OCI-LY1 (cell line): ENCODE data around the gene ELL2.

Experiments
- H2AFZ ChIP-seq: fragments of 200-600 bp; sonication (generic), shearing (Covaris generic); 2 replicates; pipeline ENCODE4 v1.6.0; 2014; ENCODE audit warnings: antibody characterized with exemption, mild to moderate bottlenecking, low read length
- H3F3A ChIP-seq: fragments of 200-600 bp; sonication (generic), shearing (Covaris generic); 2 replicates; pipeline ENCODE4 v1.6.0; 2014; ENCODE audit warnings: mild to moderate bottlenecking, antibody characterized with exemption, low read length, moderate library complexity; ENCODE audit not compliant: insufficient read depth
- H3K27ac ChIP-seq: fragments of 200-600 bp; sonication (generic); 2 replicates; pipeline ENCODE4 v1.5.1; 2014; ENCODE audit warnings: low read length, mixed run types, mild to moderate bottlenecking, low read depth; ENCODE audit not compliant: poor library complexity, severe bottlenecking
- H3K27me3 ChIP-seq: fragments of 200-600 bp; sonication (generic); 2 replicates; pipeline ENCODE4 v1.6.0; 2014; ENCODE audit warnings: antibody characterized with exemption, mild to moderate bottlenecking, low read length, moderate library complexity; ENCODE audit not compliant: insufficient read depth
- H3K36me3 ChIP-seq: fragments of 200-600 bp; sonication (generic); 2 replicates; pipeline ENCODE4 v1.6.1; 2014; ENCODE audit warnings: mild to moderate bottlenecking, antibody characterized with exemption, low read length, moderate library complexity, mixed read lengths; ENCODE audit not compliant: insufficient read depth
- H3K4me1 ChIP-seq: fragments of 200-600 bp; sonication (generic); 2 replicates; pipeline ENCODE4 v1.5.1; 2014; ENCODE audit warnings: mild to moderate bottlenecking, low read length, moderate library complexity; ENCODE audit not compliant: insufficient read depth, severe bottlenecking
- H3K4me2 ChIP-seq: fragments of 200-600 bp; sonication (generic), shearing (Covaris generic); 2 replicates; pipeline ENCODE4 v1.6.1; 2014; ENCODE audit warnings: low read length
- H3K4me3 ChIP-seq: fragments of 200-600 bp; sonication (generic); 2 replicates; pipeline ENCODE4 v1.5.1; 2014; ENCODE audit warnings: low read length, low read depth, mild to moderate bottlenecking, mixed read lengths; ENCODE audit not compliant: poor library complexity, severe bottlenecking
- H3K79me2 ChIP-seq: fragments of 200-600 bp; shearing (Covaris generic); 2 replicates; pipeline ENCODE4 v1.6.1; 2016; ENCODE audit warnings: mixed run types, low read length, mixed read lengths; ENCODE audit not compliant: insufficient read depth
- H3K9ac ChIP-seq: fragments of 200-600 bp; sonication (generic), shearing (Covaris generic); 2 replicates; pipeline ENCODE4 v1.6.1; 2014; ENCODE audit warnings: mild to moderate bottlenecking, low read length, mixed read lengths
- H3K9me2 ChIP-seq: fragments of 200-600 bp; sonication (generic), shearing (Covaris generic); 2 replicates; pipeline ENCODE4 v1.6.1; 2014; ENCODE audit warnings: low read depth, mild to moderate bottlenecking, low read length, mixed read lengths
- H3K9me3 ChIP-seq: fragments of 200-600 bp; shearing (Covaris generic); 2 replicates; pipeline ENCODE4 v1.6.1; 2014; ENCODE audit warnings: low read length, mixed read lengths
- H4K20me1 ChIP-seq: fragments of 200-600 bp; sonication (generic), shearing (Covaris generic); 2 replicates; pipeline ENCODE4 v1.6.0; 2016; ENCODE audit warnings: mild to moderate bottlenecking, low read length; ENCODE audit not compliant: insufficient read depth
- EZH2 ChIP-seq: fragments of 200-600 bp; sonication (generic), shearing (Covaris generic); IDR thresholded peaks from 2 replicates; pipeline ENCODE4 v1.8.0; 2017; ENCODE audit warnings: borderline replicate concordance, mixed run types, mild to moderate bottlenecking, antibody characterized with exemption, low read length, moderate library complexity, mixed read lengths
- TF ChIP-seq, protein P1 (sequence below): fragments of 200-600 bp; sonication (generic), shearing (Covaris generic); IDR thresholded peaks from 2 replicates; pipeline ENCODE4 v1.5.1; 2017; ENCODE audit warnings: mild to moderate bottlenecking, antibody characterized with exemption, low read length, moderate library complexity, mixed read lengths

ELL2 gene

DNA sequence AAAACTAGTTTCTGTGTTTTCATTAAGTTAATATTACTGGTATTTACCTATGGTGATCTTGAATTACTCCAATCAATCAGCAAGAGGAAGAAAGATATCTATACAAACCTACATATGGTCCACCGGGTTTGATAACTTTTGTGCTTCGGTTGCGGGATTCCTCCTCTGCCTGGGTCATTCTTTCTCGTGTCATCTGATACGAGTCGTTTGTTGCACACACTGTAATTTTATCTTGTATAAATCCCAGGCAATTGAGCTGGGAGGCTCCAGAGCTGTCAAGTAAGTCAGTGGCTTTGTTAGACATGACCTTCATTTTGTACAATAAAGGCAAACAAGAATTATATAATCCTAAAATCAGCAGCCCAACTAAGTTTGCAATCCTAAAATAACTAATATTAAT is 48.0 kb downstream of the ELL2 start:
- H3K9me3 ChIP-seq, result no peaks in the 10 kb centered on the region
- H3K4me2 ChIP-seq, result no peak overlapping the region
- no peaks in the 10 kb centered on the region for H3K4me1 ChIP-seq
- no peaks in the 10 kb centered on the region for H3K9me2 ChIP-seq
- H3K79me2 ChIP-seq, result no peaks in the 10 kb centered on the region
- TF ChIP-seq EZH2, result no peak
- TF ChIP-seq, protein P1, sequence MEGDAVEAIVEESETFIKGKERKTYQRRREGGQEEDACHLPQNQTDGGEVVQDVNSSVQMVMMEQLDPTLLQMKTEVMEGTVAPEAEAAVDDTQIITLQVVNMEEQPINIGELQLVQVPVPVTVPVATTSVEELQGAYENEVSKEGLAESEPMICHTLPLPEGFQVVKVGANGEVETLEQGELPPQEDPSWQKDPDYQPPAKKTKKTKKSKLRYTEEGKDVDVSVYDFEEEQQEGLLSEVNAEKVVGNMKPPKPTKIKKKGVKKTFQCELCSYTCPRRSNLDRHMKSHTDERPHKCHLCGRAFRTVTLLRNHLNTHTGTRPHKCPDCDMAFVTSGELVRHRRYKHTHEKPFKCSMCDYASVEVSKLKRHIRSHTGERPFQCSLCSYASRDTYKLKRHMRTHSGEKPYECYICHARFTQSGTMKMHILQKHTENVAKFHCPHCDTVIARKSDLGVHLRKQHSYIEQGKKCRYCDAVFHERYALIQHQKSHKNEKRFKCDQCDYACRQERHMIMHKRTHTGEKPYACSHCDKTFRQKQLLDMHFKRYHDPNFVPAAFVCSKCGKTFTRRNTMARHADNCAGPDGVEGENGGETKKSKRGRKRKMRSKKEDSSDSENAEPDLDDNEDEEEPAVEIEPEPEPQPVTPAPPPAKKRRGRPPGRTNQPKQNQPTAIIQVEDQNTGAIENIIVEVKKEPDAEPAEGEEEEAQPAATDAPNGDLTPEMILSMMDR, result no peak
- no peak overlapping the region for H3K4me3 ChIP-seq
- no peak overlapping the region for H3K9ac ChIP-seq
- H3K36me3 ChIP-seq, result no peaks in the 10 kb centered on the region
- no peak overlapping the region for H3K27ac ChIP-seq
- no peaks in the 10 kb centered on the region for H4K20me1 ChIP-seq
- no peaks in the 10 kb centered on the region for H3F3A ChIP-seq
- H3K27me3 ChIP-seq, result no peaks in the 10 kb centered on the region
- no peak overlapping the region for H2AFZ ChIP-seq

DNA sequence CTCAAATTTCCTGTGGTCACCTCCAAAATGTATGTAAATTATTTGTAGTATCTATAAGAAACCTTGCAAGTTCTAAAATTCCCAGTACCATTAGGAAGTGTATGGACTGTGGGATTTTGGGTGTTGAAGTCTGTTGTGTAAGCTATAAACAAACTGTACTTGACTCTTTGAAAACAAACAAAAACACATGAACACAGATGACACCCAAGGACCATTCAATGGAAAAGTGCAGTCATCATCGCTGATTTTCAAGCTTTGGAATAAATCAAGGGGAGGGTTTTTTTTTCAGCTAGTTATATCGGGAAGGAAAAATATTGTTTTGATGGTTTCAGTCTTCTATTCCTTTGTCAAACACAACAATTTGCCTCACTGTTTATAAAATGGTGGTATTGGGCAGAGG is 49.6 kb downstream of the ELL2 start:
- H3K79me2 ChIP-seq, result no peaks in the 10 kb centered on the region

DNA sequence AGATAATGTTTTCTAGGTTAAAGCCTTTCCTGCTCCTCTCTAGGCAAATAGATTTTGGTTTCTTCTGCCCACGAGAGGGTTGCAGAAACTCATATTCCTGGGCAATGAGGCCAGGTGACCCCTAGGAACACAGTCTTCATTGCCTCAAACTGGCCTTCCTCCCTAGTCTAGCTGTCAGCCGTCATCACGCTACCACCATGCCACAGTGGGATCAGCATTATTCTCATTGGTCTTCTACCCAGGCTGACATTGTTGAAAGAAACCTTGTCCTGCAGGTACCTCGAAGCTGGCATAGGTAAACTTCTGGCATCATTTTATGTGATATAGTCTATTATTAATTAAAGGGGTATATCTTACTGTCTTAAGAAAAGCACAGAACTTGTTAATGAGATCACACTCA is 51.1 kb downstream of the ELL2 start:
- Histone ChIP-seq H4K20me1 (no peaks in the 10 kb centered on the region), H3K9me2 (no peaks in the 10 kb centered on the region), H3K36me3 (no peaks in the 10 kb centered on the region), H3K4me1 (no peaks in the 10 kb centered on the region), H3K9ac (no peak overlapping the region), H3K4me2 (no peak overlapping the region), H3K27me3 (no peaks in the 10 kb centered on the region), H3K27ac (no peak overlapping the region), H3K4me3 (no peak overlapping the region), H3F3A (no peaks in the 10 kb centered on the region), H3K79me2 (no peaks in the 10 kb centered on the region), H2AFZ (no peak overlapping the region), H3K9me3 (no peaks in the 10 kb centered on the region)
- TF ChIP-seq EZH2, result no peak
- TF ChIP-seq, protein P1, result no peak

More for the DNA sequence above, 49.6 kb downstream of the ELL2 start:
- Histone ChIP-seq H3K27me3 (no peaks in the 10 kb centered on the region), H4K20me1 (no peaks in the 10 kb centered on the region), H3K9me2 (no peaks in the 10 kb centered on the region), H3K4me2 (no peak overlapping the region), H3K27ac (no peak overlapping the region), H2AFZ (no peak overlapping the region), H3F3A (no peaks in the 10 kb centered on the region), H3K9ac (no peak overlapping the region), H3K36me3 (no peaks in the 10 kb centered on the region), H3K4me3 (no peak overlapping the region), H3K4me1 (no peaks in the 10 kb centered on the region), H3K9me3 (no peaks in the 10 kb centered on the region)
- no peak for TF ChIP-seq EZH2
- TF ChIP-seq, protein P1, result no peak
